H9 (cell line): ENCODE results near the gene FRYL. TPM values are rescaled to one million over a fixed set of nuclear protein-coding genes. Genes with fewer than 3 reads are reported as not detected.

Experiments used
- DNase-seq: peaks from one replicate; pipeline ENCODE4 v3.0.0-alpha.2; 2017
- H2AFZ ChIP-seq: one replicate; pipeline ENCODE4 v1.6.1; 2013; ENCODE audit warnings: mild to moderate bottlenecking, low read length, control low read depth, moderate library complexity
- H2AK5ac ChIP-seq: 2 replicates; pipeline ENCODE4 v1.6.1; 2013; ENCODE audit warnings: low read length, control low read depth, mixed read lengths; ENCODE audit not compliant: insufficient read length
- H2BK120ac ChIP-seq: one replicate; pipeline ENCODE4 v1.6.1; 2013; ENCODE audit warnings: low read depth, mild to moderate bottlenecking, low read length, control low read depth, inconsistent platforms; ENCODE audit not compliant: poor library complexity, severe bottlenecking
- H2BK12ac ChIP-seq: 2 replicates; pipeline ENCODE4 v1.6.1; 2013; ENCODE audit warnings: low read length, control low read depth, mixed read lengths, low read depth; ENCODE audit not compliant: insufficient read length
- H2BK15ac ChIP-seq: 2 replicates; pipeline ENCODE4 v1.6.1; 2013; ENCODE audit warnings: low read depth, low read length, control low read depth
- H2BK20ac ChIP-seq: one replicate; pipeline ENCODE4 v1.6.1; 2013; ENCODE audit warnings: low read depth, mild to moderate bottlenecking, low read length, control low read depth, inconsistent platforms; ENCODE audit not compliant: poor library complexity, severe bottlenecking
- H2BK5ac ChIP-seq: 2 replicates; pipeline ENCODE4 v1.6.1; 2013; ENCODE audit warnings: low read length, control low read depth, mixed read lengths; ENCODE audit not compliant: insufficient read length
- H3K14ac ChIP-seq: 2 replicates; pipeline ENCODE4 v1.6.1; 2013; ENCODE audit warnings: low read length, control low read depth; ENCODE audit not compliant: insufficient read depth
- H3K18ac ChIP-seq: 2 replicates; pipeline ENCODE4 v1.6.1; 2013; ENCODE audit warnings: low read depth, mild to moderate bottlenecking, mixed read lengths, low read length, control low read depth; ENCODE audit not compliant: insufficient read length
- H3K23ac ChIP-seq: 2 replicates; pipeline ENCODE4 v1.6.1; 2013; ENCODE audit warnings: low read length, control low read depth, mixed read lengths, low read depth; ENCODE audit not compliant: insufficient read length
- H3K23me2 ChIP-seq: 2 replicates; pipeline ENCODE4 v1.6.1; 2013; ENCODE audit warnings: low read depth, mild to moderate bottlenecking, mixed read lengths, low read length, control low read depth; ENCODE audit not compliant: insufficient read length, poor library complexity, severe bottlenecking
- H3K27ac ChIP-seq: 2 replicates; pipeline ENCODE4 v1.5.1; 2013; ENCODE audit warnings: low read length, control low read depth, mixed read lengths, low read depth; ENCODE audit not compliant: insufficient read length
- H3K27me3 ChIP-seq: 2 replicates; pipeline ENCODE4 v1.6.1; 2013; ENCODE audit warnings: low read length, control low read depth, inconsistent platforms; ENCODE audit not compliant: insufficient read depth
- H3K4ac ChIP-seq: 2 replicates; pipeline ENCODE4 v1.6.1; 2013; ENCODE audit warnings: low read depth, mild to moderate bottlenecking, control low read depth, inconsistent platforms, low read length, moderate library complexity
- H3K4me1 ChIP-seq: 2 replicates; pipeline ENCODE4 v1.6.1; 2013; ENCODE audit warnings: low read length, control low read depth, inconsistent platforms; ENCODE audit not compliant: insufficient read depth
- H3K4me2 ChIP-seq: 2 replicates; pipeline ENCODE4 v1.6.1; 2013; ENCODE audit warnings: low read length, control low read depth, mixed read lengths; ENCODE audit not compliant: insufficient read length, insufficient read depth
- H3K56ac ChIP-seq: 2 replicates; pipeline ENCODE4 v1.6.1; 2013; ENCODE audit warnings: low read depth, mild to moderate bottlenecking, mixed read lengths, low read length, control low read depth; ENCODE audit not compliant: insufficient read length
- H3K79me1 ChIP-seq: 2 replicates; pipeline ENCODE4 v1.6.1; 2013; ENCODE audit warnings: low read depth, mild to moderate bottlenecking, moderate library complexity, low read length, control low read depth, inconsistent platforms; ENCODE audit not compliant: insufficient read depth, poor library complexity, severe bottlenecking
- H3K79me2 ChIP-seq: 2 replicates; pipeline ENCODE4 v1.6.1; 2013; ENCODE audit warnings: low read length, control low read depth, inconsistent platforms; ENCODE audit not compliant: insufficient read depth
- H3K9ac ChIP-seq: 2 replicates; pipeline ENCODE4 v1.6.1; 2013; ENCODE audit warnings: low read length, control low read depth, mixed read lengths; ENCODE audit not compliant: insufficient read length; ENCODE audit errors: extremely low read depth
- H3K9me3 ChIP-seq: one replicate; pipeline ENCODE4 v1.6.1; 2013; ENCODE audit warnings: low read depth, low read length, inconsistent platforms; ENCODE audit not compliant: control insufficient read depth
- H3T11ph ChIP-seq: one replicate; pipeline ENCODE4 v1.6.1; 2013; ENCODE audit warnings: mild to moderate bottlenecking, low read length, control low read depth, inconsistent platforms
- H4K20me1 ChIP-seq: one replicate; pipeline ENCODE4 v1.6.1; 2013; ENCODE audit not compliant: control insufficient read depth, insufficient read length, insufficient read depth
- H4K5ac ChIP-seq: 2 replicates; pipeline ENCODE4 v1.6.1; 2013; ENCODE audit warnings: low read depth, mild to moderate bottlenecking, mixed read lengths, low read length, control low read depth; ENCODE audit not compliant: insufficient read length
- H4K8ac ChIP-seq: replicated peaks from 2 replicates; pipeline ENCODE4 v1.6.1; 2013; ENCODE audit warnings: low read length, control low read depth, mixed read lengths, low read depth; ENCODE audit not compliant: insufficient read length
- H4K91ac ChIP-seq: 2 replicates; pipeline ENCODE4 v1.6.1; 2013; ENCODE audit warnings: low read depth, mild to moderate bottlenecking, moderate library complexity, mixed read lengths, low read length, control low read depth; ENCODE audit not compliant: insufficient read length
- H3K27ac Mint-ChIP-seq, 3 experiments: 2 replicates in 2 of 3; 3 replicates in 1 of 3; pipeline ENCODE4 v1.8.0; 2020 to 2021; ENCODE audit warnings: mixed read lengths in 3 of 3, mild to moderate bottlenecking in 1 of 3, moderate library complexity in 1 of 3
- H3K27me3 Mint-ChIP-seq: 2 replicates; pipeline ENCODE4 v1.8.0; 2021; ENCODE audit warnings: low read depth, mild to moderate bottlenecking, moderate library complexity, mixed read lengths
- H3K36me3 Mint-ChIP-seq, 3 experiments: 2 replicates in 2 of 3; 3 replicates in 1 of 3; pipeline ENCODE4 v1.8.0; 2020 to 2021; ENCODE audit warnings: low read depth in 3 of 3, mixed read lengths in 3 of 3; ENCODE audit not compliant: insufficient read depth in 1 of 3
- H3K4me1 Mint-ChIP-seq, 2 experiments: 2 replicates each; pipeline ENCODE4 v1.8.0; 2020; ENCODE audit warnings: mixed read lengths in 2 of 2
- H3K4me3 Mint-ChIP-seq, 2 experiments: 2 replicates in 1 of 2; 3 replicates in 1 of 2; pipeline ENCODE4 v1.8.0; 2020 to 2021; ENCODE audit warnings: mild to moderate bottlenecking in 2 of 2, mixed read lengths in 2 of 2, moderate library complexity in 1 of 2
- H3K9me3 Mint-ChIP-seq, 2 experiments: 2 replicates in 1 of 2; 3 replicates in 1 of 2; pipeline ENCODE4 v1.8.0; 2020; ENCODE audit warnings: mild to moderate bottlenecking in 2 of 2, mixed read lengths in 2 of 2, moderate library complexity in 1 of 2
- CTCF ChIP-seq: fragments of 200-600 bp; sonication (generic); conservative IDR thresholded peaks from 3 replicates; pipeline ENCODE4 v1.8.0; 2021; ENCODE audit warnings: antibody characterized with exemption, mild to moderate bottlenecking
- WGBS: extraction: QIAGEN DNeasy Blood & Tissue Kit; methylation state at CpG from one replicate; pipeline ENCODE4 v1.1.7; 2013; ENCODE audit warnings: missing lambda C conversion rate, low lambda C conversion rate, mixed read lengths; ENCODE audit not compliant: insufficient read length; ENCODE audit errors: extremely low coverage; 5-methylcytosine and 5-hydroxymethylcytosine counted together
- total RNA-seq: library from RNA; stranded (reverse); gene quantifications from 2 replicates; pipeline ENCODE4 v1.2.1, GENCODE V29; 2021

Gene FRYL
- total RNA-seq, 1 experiment from 2014 or later, result 31.5 TPM

GRCh38 chr4:48739560-48740019 is 40.5 kb downstream of the FRYL start:
- WGBS, result no CpG with 5 or more reads among the region's 3 CpGs
- H3K27me3 ChIP-seq, result no peaks in the 10 kb centered on the region

More at GRCh38 chr4:48739560-48740019, 40.5 kb downstream of the FRYL start:
- H4K91ac ChIP-seq, result no peak overlapping the region
- Mint-ChIP-seq H3K36me3 (peaks cover 5 to 7% (median 7%) of the 10 kb centered on the region in 3 experiments; a peak in 4 of 7 replicates), H3K9me3 (peaks cover 6 to 8% of the 10 kb centered on the region in 2 experiments; a peak in 4 of 5 replicates), H3K4me1 (peaks cover 0 to 5% of the 10 kb centered on the region in 2 experiments; a peak in 1 of 4 replicates), H3K27me3 (no peaks in the 10 kb centered on the region), H3K27ac (0 out of 7 replicates have a peak overlapping the region, but pooled peaks of 1 of the 3 experiments have one; percentile 13), H3K4me3 (no peak overlapping the region)
- no peak overlapping the region for H4K5ac ChIP-seq
- no peak overlapping the region for H3K4me2 ChIP-seq
- no peak overlapping the region for H2AFZ ChIP-seq
- H2BK15ac ChIP-seq, result no peak overlapping the region
- H3K27ac ChIP-seq, result no peak overlapping the region
- H3K4ac ChIP-seq, result no peak overlapping the region
- no peak overlapping the region for H2BK5ac ChIP-seq
- no peak overlapping the region for H3K56ac ChIP-seq
- no peaks in the 10 kb centered on the region for H3K23me2 ChIP-seq
- DNase-seq, result no peak
- H4K20me1 ChIP-seq, result no peaks in the 10 kb centered on the region
- TF ChIP-seq CTCF, result no peak
- H2BK20ac ChIP-seq, result no peak overlapping the region
- H3K4me1 ChIP-seq, result peaks cover 1% of the 10 kb centered on the region; the same call in 1 of the 2 replicates
- H3T11ph ChIP-seq, result no peak overlapping the region
- no peak overlapping the region for H2BK120ac ChIP-seq
- no peak overlapping the region for H2BK12ac ChIP-seq
- H3K18ac ChIP-seq, result no peak overlapping the region
- H3K79me2 ChIP-seq, result peaks cover 15% of the 10 kb centered on the region; the same call in 1 of the 2 replicates
- H3K23ac ChIP-seq, result no peak overlapping the region
- H3K9ac ChIP-seq, result no peak overlapping the region
- no peaks in the 10 kb centered on the region for H3K9me3 ChIP-seq
- no peak overlapping the region for H2AK5ac ChIP-seq
- H4K8ac ChIP-seq, result no peak overlapping the region
- H3K14ac ChIP-seq, result no peak overlapping the region
- peaks cover 15% of the 10 kb centered on the region for H3K79me1 ChIP-seq
